HG03045 (cell line): ENCODE measurements around the gene USP14.

Source experiments
- ATAC-seq: cut with Tn5 transposase; IDR thresholded peaks from one replicate; pipeline ENCODE4 v1.9.1; 2021; ENCODE audit warnings: mild to moderate bottlenecking, moderate library complexity; ENCODE audit not compliant: unreplicated experiment

Gene USP14

GRCh38 chr18:225745-226144 lies 67.4 kb downstream of the USP14 start:
- no peak for ATAC-seq

GRCh38 chr18:227374-227773 lies 69.0 kb downstream of the USP14 start:
- ATAC-seq, result no peak

GRCh38 chr18:227902-228301 lies 69.5 kb downstream of the USP14 start:
- ATAC-seq, result no peak

GRCh38 chr18:228586-228985 lies 70.2 kb downstream of the USP14 start:
- no peak for ATAC-seq

GRCh38 chr18:231563-231962 lies 73.2 kb downstream of the USP14 start:
- no peak for ATAC-seq

GRCh38 chr18:240175-240574 lies 81.8 kb downstream of the USP14 start:
- ATAC-seq, result no peak

- ATAC-seq, result no peak
Observed at GRCh38 chr18:245282-245847, 87.0 kb downstream of the USP14 start.

- ATAC-seq, result no peak
Observed at GRCh38 chr18:248053-248452, 89.7 kb downstream of the USP14 start.

GRCh38 chr18:250685-251084 lies 92.3 kb downstream of the USP14 start:
- ATAC-seq, result no peak

- no peak for ATAC-seq
Observed at GRCh38 chr18:251572-251971, 93.2 kb downstream of the USP14 start.

- no peak for ATAC-seq
Observed at GRCh38 chr18:253121-253520, 94.8 kb downstream of the USP14 start.

GRCh38 chr18:255171-255570 lies 96.8 kb downstream of the USP14 start:
- no peak for ATAC-seq

- ATAC-seq, result no peak
Observed at GRCh38 chr18:260547-260946, 102.2 kb downstream of the USP14 start.

- no peak for ATAC-seq
Observed at GRCh38 chr18:261398-262073, 103.2 kb downstream of the USP14 start.
